Neuronal stem cell (in vitro differentiated cells): Measurements from ENCODE around the gene SMTN.

Experiments used
- DNase-seq: peaks from one replicate; pipeline ENCODE4 v3.0.0-alpha.2; 2013; ENCODE audit warnings: low spot score
- H2AFZ ChIP-seq: one replicate; pipeline ENCODE4 v1.6.1; 2013; ENCODE audit warnings: mild to moderate bottlenecking, low read length, inconsistent platforms
- H2AK5ac ChIP-seq: 2 replicates; pipeline ENCODE4 v1.6.1; 2013; ENCODE audit warnings: low read depth, mild to moderate bottlenecking, inconsistent platforms, low read length, moderate library complexity, mixed read lengths
- H2BK120ac ChIP-seq: 2 replicates; pipeline ENCODE4 v1.6.1; 2013; ENCODE audit warnings: low read depth, mild to moderate bottlenecking, inconsistent platforms, low read length, moderate library complexity, mixed read lengths
- H2BK12ac ChIP-seq: one replicate; pipeline ENCODE4 v1.6.1; 2013; ENCODE audit warnings: low read length, inconsistent platforms
- H2BK15ac ChIP-seq: 2 replicates; pipeline ENCODE4 v1.6.1; 2013; ENCODE audit warnings: mild to moderate bottlenecking, low read length, inconsistent platforms, mixed read lengths
- H2BK5ac ChIP-seq: one replicate; pipeline ENCODE4 v1.6.1; 2013; ENCODE audit warnings: inconsistent platforms, mild to moderate bottlenecking, low read length, moderate library complexity
- H3K14ac ChIP-seq: one replicate; pipeline ENCODE4 v1.6.1; 2013; ENCODE audit warnings: low read length, inconsistent platforms
- H3K18ac ChIP-seq: 2 replicates; pipeline ENCODE4 v1.6.1; 2013; ENCODE audit warnings: low read length, inconsistent platforms
- H3K23ac ChIP-seq: 2 replicates; pipeline ENCODE4 v1.6.1; 2013; ENCODE audit warnings: low read depth, mild to moderate bottlenecking, mixed read lengths, low read length, inconsistent platforms; ENCODE audit not compliant: poor library complexity
- H3K27ac ChIP-seq: replicated peaks from 3 replicates; pipeline ENCODE4 v1.5.1; 2013; ENCODE audit warnings: low read length, inconsistent platforms
- H3K27me3 ChIP-seq, 3 experiments: 2 replicates each; pipeline ENCODE4 v1.6.1; 2013; ENCODE audit warnings: low read length in 3 of 3, mild to moderate bottlenecking in 2 of 3, inconsistent platforms in 1 of 3, low read depth in 1 of 3, mixed read lengths in 1 of 3, moderate library complexity in 1 of 3; ENCODE audit not compliant: control insufficient read depth in 3 of 3, insufficient read depth in 3 of 3
- H3K36me3 ChIP-seq, 2 donors: replicated peaks in 1 of 2; 2 replicates each; pipeline ENCODE4 v1.6.1; 2013; ENCODE audit warnings: low read length in 2 of 2; ENCODE audit not compliant: control insufficient read depth in 2 of 2, insufficient read depth in 2 of 2
- H3K4ac ChIP-seq: 2 replicates; pipeline ENCODE4 v1.6.1; 2013; ENCODE audit warnings: inconsistent platforms, mild to moderate bottlenecking, low read length, moderate library complexity
- H3K4me1 ChIP-seq, 2 donors: 1 replicate in 1 of 2; 2 replicates in 1 of 2; pipeline ENCODE4 v1.6.1; 2013; ENCODE audit warnings: low read length in 2 of 2, low read depth in 1 of 2; ENCODE audit not compliant: control insufficient read depth in 2 of 2, insufficient read depth in 1 of 2
- H3K4me2 ChIP-seq: one replicate; pipeline ENCODE4 v1.6.1; 2013; ENCODE audit warnings: mild to moderate bottlenecking, low read length, inconsistent platforms; ENCODE audit not compliant: insufficient read depth, poor library complexity, severe bottlenecking
- H3K4me3 ChIP-seq, 2 donors: 2 replicates each; pipeline ENCODE4 v1.5.1; 2013; ENCODE audit warnings: low read length in 2 of 2, mild to moderate bottlenecking in 2 of 2, inconsistent platforms in 1 of 2, moderate library complexity in 1 of 2
- H3K79me1 ChIP-seq: one replicate; pipeline ENCODE4 v1.6.1; 2013; ENCODE audit warnings: low read depth, mild to moderate bottlenecking, inconsistent platforms, low read length, moderate library complexity
- H3K9ac ChIP-seq: one replicate; pipeline ENCODE4 v1.6.1; 2013; ENCODE audit warnings: mild to moderate bottlenecking, low read depth, low read length, inconsistent platforms; ENCODE audit not compliant: poor library complexity
- H3K9me3 ChIP-seq, 2 donors: replicated peaks in 1 of 2; 2 replicates each; pipeline versions ENCODE3 to v1.6.1; 2013; ENCODE audit warnings: low read length in 2 of 2, mild to moderate bottlenecking in 2 of 2, inconsistent platforms in 1 of 2, low read depth in 1 of 2, mixed read lengths in 1 of 2, moderate library complexity in 1 of 2; ENCODE audit not compliant: control insufficient read depth in 2 of 2, insufficient read depth in 1 of 2
- H4K8ac ChIP-seq: one replicate; pipeline ENCODE4 v1.6.1; 2013; ENCODE audit warnings: low read depth, mild to moderate bottlenecking, inconsistent platforms, low read length, moderate library complexity
- H4K91ac ChIP-seq: one replicate; pipeline ENCODE4 v1.6.1; 2013; ENCODE audit warnings: low read length, low read depth, mild to moderate bottlenecking, inconsistent platforms; ENCODE audit not compliant: poor library complexity
- WGBS, 2 donors: extraction: QIAGEN DNeasy Blood & Tissue Kit; methylation state at CpG; one replicate each; pipeline ENCODE4 v1.1.7; 2013; ENCODE audit warnings: missing lambda C conversion rate in 2 of 2, mixed read lengths in 1 of 2; ENCODE audit not compliant: insufficient read length in 2 of 2, insufficient replicate concordance in 1 of 2; ENCODE audit errors: extremely low coverage in 2 of 2; 5-methylcytosine and 5-hydroxymethylcytosine counted together

SMTN gene

GRCh38 chr22:31122532-31123291, 41.6 kb downstream of the SMTN start, which contains the start of gene INPP5J:
TSS of gene INPP5J (plus strand) at chr22:31122966. CDS start at chr22:31123015, 49 bp downstream.
- no peak for DNase-seq
- no CpG with 5 or more reads among the region's 10 CpGs for WGBS, 2 donors

GRCh38 chr22:31123292-31123602, 42.1 kb downstream of the SMTN start:
- DNase-seq: no peak
- no peak overlapping the region for H3K4ac ChIP-seq
- H2BK12ac ChIP-seq: no peak overlapping the region
- H3K18ac ChIP-seq: peak overlapping the region; percentile 58
- H3K14ac ChIP-seq: no peak overlapping the region
- peak overlapping the region; percentile 79 for H2AK5ac ChIP-seq
- peak overlapping the region; percentile 92 for H2AFZ ChIP-seq
- peak overlapping the region; percentile 90 for H2BK15ac ChIP-seq
- H4K91ac ChIP-seq: peak overlapping the region; percentile 77
- H3K4me3 ChIP-seq: peak overlapping the region; percentile 47 to 76
- H3K36me3 ChIP-seq: no peaks in the 10 kb centered on the region
- peaks cover 0 to 13% of the 10 kb centered on the region in 2 donors for H3K4me1 ChIP-seq
- H3K79me1 ChIP-seq: peaks cover 2% of the 10 kb centered on the region
- peaks cover 0 to 27% (median 0%) of the 10 kb centered on the region in 3 experiments for H3K27me3 ChIP-seq
- H3K27ac ChIP-seq: no peak overlapping the region
- no CpG with 5 or more reads among the region's 4 CpGs for WGBS, 2 donors
- peak overlapping the region; percentile 82 for H3K4me2 ChIP-seq
- H3K23ac ChIP-seq: no peak overlapping the region
- no peak overlapping the region for H2BK5ac ChIP-seq
- peak overlapping the region; percentile 32 for H3K9ac ChIP-seq
- peak overlapping the region; percentile 13 for H2BK120ac ChIP-seq
- no peaks in the 10 kb centered on the region for H3K9me3 ChIP-seq
- no peak overlapping the region for H4K8ac ChIP-seq

More at GRCh38 chr22:31122532-31123291, 41.6 kb downstream of the SMTN start, which contains the start of gene INPP5J:
- peak within 1 kb of the TSS; percentile 61 for H2BK120ac ChIP-seq
- peak within 1 kb of the TSS; percentile 17 for H3K4ac ChIP-seq
- H2BK12ac ChIP-seq: peak within 1 kb of the TSS; percentile 1
- H3K4me2 ChIP-seq: peak within 1 kb of the TSS; percentile 82
- H3K36me3 ChIP-seq: no peaks in the 10 kb centered on the region
- H3K27ac ChIP-seq: no peak within 1 kb of the TSS
- H3K4me1 ChIP-seq: peaks cover 0 to 13% of the 10 kb centered on the region in 2 donors
- peak within 1 kb of the TSS; percentile 92 for H2AFZ ChIP-seq
- peak within 1 kb of the TSS; percentile 86 for H3K18ac ChIP-seq
- peak within 1 kb of the TSS; percentile 39 for H3K9ac ChIP-seq
- H4K8ac ChIP-seq: peak within 1 kb of the TSS; percentile 66
- H2BK15ac ChIP-seq: peak within 1 kb of the TSS; percentile 90
- H3K14ac ChIP-seq: no peak within 1 kb of the TSS
- H3K79me1 ChIP-seq: peaks cover 2% of the 10 kb centered on the region
- H3K27me3 ChIP-seq: peaks cover 0 to 31% (median 0%) of the 10 kb centered on the region in 3 experiments
- H3K4me3 ChIP-seq: peak within 1 kb of the TSS; percentile 47 to 76
- no peaks in the 10 kb centered on the region for H3K9me3 ChIP-seq
- H2BK5ac ChIP-seq: no peak within 1 kb of the TSS
- peak within 1 kb of the TSS; percentile 93 for H2AK5ac ChIP-seq
- no peak within 1 kb of the TSS for H3K23ac ChIP-seq
- H4K91ac ChIP-seq: peak within 1 kb of the TSS; percentile 77

- H2AK5ac ChIP-seq: no peak overlapping the region
- H2AFZ ChIP-seq: no peak overlapping the region
- WGBS, 2 donors: no CpG with 5 or more reads among the region's 3 CpGs
- no peaks in the 10 kb centered on the region for H3K36me3 ChIP-seq
- no peak overlapping the region for H4K91ac ChIP-seq
- no peak overlapping the region for H3K27ac ChIP-seq
- H3K23ac ChIP-seq: no peak overlapping the region
- H3K4me3 ChIP-seq: no peak overlapping the region
- H3K14ac ChIP-seq: no peak overlapping the region
- H2BK15ac ChIP-seq: no peak overlapping the region
- H3K9ac ChIP-seq: no peak overlapping the region
- no peak overlapping the region for H2BK12ac ChIP-seq
- H4K8ac ChIP-seq: no peak overlapping the region
- H3K4me1 ChIP-seq: peaks cover 0 to 13% of the 10 kb centered on the region in 2 donors
- no peak for DNase-seq
- H3K9me3 ChIP-seq: no peaks in the 10 kb centered on the region
- H3K27me3 ChIP-seq: peaks cover 0 to 17% (median 0%) of the 10 kb centered on the region in 3 experiments
- no peak overlapping the region for H3K4ac ChIP-seq
- H2BK5ac ChIP-seq: no peak overlapping the region
- H3K79me1 ChIP-seq: peaks cover 2% of the 10 kb centered on the region
- H2BK120ac ChIP-seq: no peak overlapping the region
- H3K4me2 ChIP-seq: no peak overlapping the region
- no peak overlapping the region for H3K18ac ChIP-seq
Observed at GRCh38 chr22:31124290-31124689, 43.2 kb downstream of the SMTN start.

- no peak overlapping the region for H3K27ac ChIP-seq
- no peak for DNase-seq
- no peak overlapping the region for H4K8ac ChIP-seq
- H3K36me3 ChIP-seq: no peaks in the 10 kb centered on the region
- H2BK5ac ChIP-seq: no peak overlapping the region
- H3K9ac ChIP-seq: no peak overlapping the region
- H3K4me3 ChIP-seq: no peak overlapping the region
- no peak overlapping the region for H2BK120ac ChIP-seq
- peaks cover 2% of the 10 kb centered on the region for H3K79me1 ChIP-seq
- H2BK15ac ChIP-seq: peak overlapping the region; percentile 27
- H2AK5ac ChIP-seq: peak overlapping the region; percentile 33
- peaks cover 0 to 13% of the 10 kb centered on the region in 2 donors for H3K4me1 ChIP-seq
- no CpG with 5 or more reads among the region's 14 CpGs for WGBS, 2 donors
- H3K9me3 ChIP-seq: no peaks in the 10 kb centered on the region
- H4K91ac ChIP-seq: no peak overlapping the region
- peak overlapping the region; percentile 50 for H3K18ac ChIP-seq
- H3K4ac ChIP-seq: no peak overlapping the region
- H2AFZ ChIP-seq: no peak overlapping the region
- H3K14ac ChIP-seq: no peak overlapping the region
- H2BK12ac ChIP-seq: no peak overlapping the region
- H3K4me2 ChIP-seq: no peak overlapping the region
- peaks cover 0 to 13% (median 0%) of the 10 kb centered on the region in 3 experiments for H3K27me3 ChIP-seq
- H3K23ac ChIP-seq: no peak overlapping the region
Observed at GRCh38 chr22:31124811-31125465, 43.8 kb downstream of the SMTN start.
